Measurements from ENCODE around the gene MGAT4D.
"Not testable (repeated sequence)": the region's sequence is repeated elsewhere in the genome, so short reads cannot be mapped to it uniquely, and the experiment has no call there.

MGAT4D gene

GRCh38 chr4:140497747-140498636 is at the start of gene MGAT4D:
MGAT4D (minus strand) TSS chr4:140498293; CDS start chr4:140498222, 71 bp downstream.
- no peak for DNase-seq

GRCh38 chr4:140533951-140534480 is 35.9 kb upstream of the MGAT4D start:
- no peak for DNase-seq

GRCh38 chr4:140529434-140529833 is 31.3 kb upstream of the MGAT4D start:
- DNase-seq: no peak

- peak; percentile 97 for DNase-seq
Measured at GRCh38 chr4:140523857-140524742, 26.0 kb upstream of the MGAT4D start, which contains the start of gene ELMOD2. ELMOD2 (plus strand) TSS chr4:140524168; CDS start chr4:140525429, 1,261 bp downstream.

GRCh38 chr4:140523370-140523856 is 25.3 kb upstream of the MGAT4D start:
- DNase-seq: no peak

- DNase-seq: no peak
Measured at GRCh38 chr4:140515423-140515822, 17.3 kb upstream of the MGAT4D start.

- not testable (repeated sequence) for DNase-seq
Measured at GRCh38 chr4:140513765-140514164, 15.7 kb upstream of the MGAT4D start.

GRCh38 chr4:140504261-140504660 is 6.2 kb upstream of the MGAT4D start:
- no peak for DNase-seq

GRCh38 chr4:140499391-140499790 is 1.3 kb upstream of the MGAT4D start:
- DNase-seq: no peak

GRCh38 chr4:140497405-140497746 is 717 bp downstream of the MGAT4D start:
- no peak for DNase-seq

- DNase-seq: no peak
Measured at GRCh38 chr4:140485939-140486338, 12.2 kb downstream of the MGAT4D start.

- DNase-seq: no peak
Measured at GRCh38 chr4:140483445-140483844, 14.6 kb downstream of the MGAT4D start.

GRCh38 chr4:140472156-140472555 is 25.9 kb downstream of the MGAT4D start:
- DNase-seq: no peak

- DNase-seq: no peak
Measured at GRCh38 chr4:140469791-140470733, 28.0 kb downstream of the MGAT4D start.

- no peak for DNase-seq
Measured at GRCh38 chr4:140466146-140466545, 31.9 kb downstream of the MGAT4D start.

GRCh38 chr4:140463614-140464013 is 34.5 kb downstream of the MGAT4D start:
- no peak for DNase-seq

GRCh38 chr4:140463182-140463581 is 34.9 kb downstream of the MGAT4D start:
- no peak for DNase-seq

GRCh38 chr4:140450352-140450751 is 47.7 kb downstream of the MGAT4D start:
- DNase-seq: no peak

- no peak for DNase-seq
Measured at GRCh38 chr4:140448830-140449229, 49.3 kb downstream of the MGAT4D start.

- DNase-seq: no peak
Measured at GRCh38 chr4:140448162-140448561, 49.9 kb downstream of the MGAT4D start.

- DNase-seq: not testable (repeated sequence)
Measured at GRCh38 chr4:140444347-140444746, 53.7 kb downstream of the MGAT4D start.

GRCh38 chr4:140439644-140440142 is 58.4 kb downstream of the MGAT4D start:
- DNase-seq: no peak
